Astrocyte (in vitro differentiated cells and primary cell): Measurements from ENCODE around the gene EEF2.

Experiments used
- CTCF ChIP-seq: IDR thresholded peaks from 2 replicates; pipeline ENCODE4 v1.5.1; 2011; ENCODE audit warnings: low read depth, mild to moderate bottlenecking, inconsistent platforms, low read length, moderate library complexity; ENCODE audit not compliant: insufficient read depth
- EZH2 ChIP-seq: IDR thresholded peaks from 2 replicates; pipeline ENCODE4 v1.6.1; 2012; ENCODE audit warnings: mild to moderate bottlenecking, low read length, inconsistent platforms; ENCODE audit not compliant: insufficient read depth

DNA sequence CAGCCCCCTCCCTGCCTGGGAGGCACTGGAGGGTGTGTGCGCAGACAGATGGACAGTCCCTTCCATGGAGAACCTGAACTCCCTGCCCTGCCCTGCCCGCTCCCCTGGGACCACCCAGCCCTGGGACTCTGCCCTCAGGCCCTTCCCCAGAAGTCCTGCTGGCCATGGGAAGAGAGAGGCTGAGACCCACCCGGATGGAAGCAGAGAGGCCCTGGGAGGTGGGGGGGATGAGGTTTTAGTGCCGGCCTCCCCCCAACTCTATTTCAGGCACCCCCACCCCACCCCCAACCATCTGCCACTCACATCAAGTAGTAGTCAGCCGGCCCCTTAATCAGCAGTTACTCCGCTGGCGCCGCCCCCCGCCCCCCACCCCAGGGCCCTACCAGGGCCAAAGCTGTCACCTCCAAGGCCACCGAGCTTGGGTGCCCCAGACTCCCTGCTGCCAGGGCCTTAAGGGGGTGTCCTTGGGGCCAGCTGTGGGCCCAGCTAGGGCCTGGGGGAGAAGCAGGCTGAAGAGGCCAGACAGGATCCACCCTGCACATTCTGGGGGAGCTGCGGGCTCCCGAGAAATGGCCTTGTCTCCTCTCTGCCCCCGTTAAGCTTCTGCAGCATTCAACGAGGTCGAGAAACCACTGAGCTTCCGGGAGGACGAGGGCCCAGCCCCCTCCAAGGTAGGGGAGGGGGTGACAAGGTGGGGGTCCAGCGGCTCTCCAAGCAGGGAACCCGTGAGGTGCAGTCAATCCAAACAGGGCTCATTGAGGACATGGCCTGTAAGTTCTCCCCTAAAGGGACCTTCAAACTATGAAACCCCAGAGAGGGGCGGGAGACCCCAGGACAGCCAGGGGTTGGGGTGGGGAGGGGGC is 35.0 kb downstream of the EEF2 start:
- TF ChIP-seq CTCF (no peak), EZH2 (no peak)
